Stomach (tissue), 9 donors: Measurements from ENCODE around the gene GIPC3. TPM values are rescaled to one million over a fixed set of nuclear protein-coding genes. Genes with fewer than 3 reads are reported as not detected.

Source experiments
- DNase-seq, 2 donors: peaks; one replicate each; pipeline versions ENCODE4 v3.0.0 to v3.0.0-alpha.2; 2013 to 2019
- H3K27ac ChIP-seq, 5 donors: fragments of 200-600 bp in 4 of 5; sonication (generic) in 4 of 5; one replicate each; pipeline ENCODE4 v1.5.1; 2013 to 2019; ENCODE audit warnings: mild to moderate bottlenecking in 1 of 5, moderate library complexity in 1 of 5
- H3K27me3 ChIP-seq, 3 donors: fragments of 200-600 bp; sonication (generic); one replicate each; pipeline ENCODE4 v1.5.1; 2017 to 2019; ENCODE audit warnings: mixed run types in 1 of 3
- H3K36me3 ChIP-seq, 4 donors: fragments of 200-600 bp; sonication (generic); 1 replicate in 3 of 4; 2 replicates in 1 of 4; pipeline ENCODE4 v1.5.1; 2016 to 2019
- H3K4me1 ChIP-seq, 4 donors: fragments of 200-600 bp; sonication (generic); one replicate each; pipeline ENCODE4 v1.5.1; 2016 to 2019
- H3K4me3 ChIP-seq, 4 donors: fragments of 200-600 bp; sonication (generic) in 3 of 4; one replicate each; pipeline ENCODE4 v1.5.1; 2016 to 2019; ENCODE audit warnings: mild to moderate bottlenecking in 1 of 4
- H3K9me3 ChIP-seq, 4 donors: fragments of 200-600 bp; sonication (generic); one replicate each; pipeline ENCODE4 v1.5.1; 2016 to 2019
- CTCF ChIP-seq, 7 experiments: fragments of 450-650 bp in 4 of 7; fragments of 200-600 bp in 3 of 7; sonication (generic) in 3 of 7; IDR thresholded peaks; one replicate each; pipeline ENCODE4 v1.5.1; 2016 to 2019; ENCODE audit warnings: antibody characterized with exemption in 7 of 7, control low read depth in 2 of 7, mild to moderate bottlenecking in 1 of 7
- EP300 ChIP-seq: sonication (generic); formaldehyde crosslinking; IDR thresholded peaks from one replicate; pipeline ENCODE4 v1.6.1; 2017; ENCODE audit warnings: antibody characterized with exemption
- POLR2A ChIP-seq, 4 donors: fragments of 450-650 bp; IDR thresholded peaks; one replicate each; pipeline ENCODE4 v1.6.1; 2016; ENCODE audit warnings: antibody characterized with exemption in 4 of 4, control low read depth in 2 of 4, mild to moderate bottlenecking in 1 of 4, moderate library complexity in 1 of 4
- POLR2AphosphoS5 ChIP-seq, 3 donors: sonication (generic); formaldehyde crosslinking; IDR thresholded peaks; one replicate each; pipeline ENCODE4 v1.6.1; 2016; ENCODE audit warnings: antibody characterized with exemption in 3 of 3
- WGBS, 5 donors: extraction: QIAGEN DNeasy Blood & Tissue Kit in 3 of 5; methylation state at CpG; one replicate each; pipeline versions ENCODE4 v1.1.5 to v1.1.7; 2013 to 2018; 5-methylcytosine and 5-hydroxymethylcytosine counted together
- intact Hi-C: fragments of 100-400 bp; cut with DNase I; formaldehyde crosslinking; loops from one replicate; pipeline ENCODE4 v1.15.1; 2023; ENCODE audit warnings: low total_unique reads
- polyA plus RNA-seq, 3 donors: library from polyadenylated mRNA; stranded (reverse); fragments of 200-250 nt; gene quantifications; one replicate each; pipeline ENCODE4 v1.2.3, GENCODE V29; 2013
- total RNA-seq, 5 donors: library from RNA; depleted of rRNA; stranded (reverse); fragments of >200 nt; gene quantifications; one replicate each; pipeline versions ENCODE4 v1.1.0 to v1.2.3, GENCODE V29; 2014 to 2016
- donor health status: healthy with polysubstance abuse.
- donor health status: Bipolar disorder and iron deficiency.
- donor health status: healthy.

GIPC3 gene
- total and polyA plus RNA-seq, 8 donors = 0.75 to 2.9 (median 1.5) TPM; not detected in 4

- Histone ChIP-seq H3K4me3 (peak overlapping the region in 1 of 4 donors; percentile 55), H3K4me1 (peaks cover 13 to 68% (median 55%) of the 10 kb centered on the region in 4 donors), H3K27me3 (peaks cover 0 to 31% (median 4%) of the 10 kb centered on the region in 3 donors), H3K36me3 (peaks cover 21 to 33% (median 31%) of the 10 kb centered on the region in 4 donors), H3K9me3 (no peaks in the 10 kb centered on the region), H3K27ac (peak overlapping the region; percentile 14 to 85 (median 75))
- intact Hi-C loops = no loop called here
- no peak for TF ChIP-seq CTCF (IDR thresholded peaks at IDR 0.05)
- DNase-seq = no peak
- 35 to 64% (median 61%) methylated on average over 3 of the region's 3 CpGs for WGBS, 5 donors
These were observed 22.9 kb downstream of the GIPC3 start for GRCh38 chr19:3608079-3608641.

- Histone ChIP-seq H3K9me3 (no peaks in the 10 kb centered on the region), H3K27me3 (peaks cover 0 to 31% (median 4%) of the 10 kb centered on the region in 3 donors), H3K4me3 (no peak overlapping the region), H3K27ac (peak overlapping the region; percentile 5 to 85 (median 75)), H3K36me3 (peaks cover 22 to 39% (median 37%) of the 10 kb centered on the region in 4 donors), H3K4me1 (peaks cover 13 to 68% (median 55%) of the 10 kb centered on the region in 4 donors)
- no peak for DNase-seq
- intact Hi-C loops = no loop called here
- TF ChIP-seq CTCF (IDR thresholded peaks at IDR 0.05) = no peak
- TF ChIP-seq POLR2A (IDR thresholded peaks at IDR 0.05) = no peak
- no peak for TF ChIP-seq EP300
- no peak for TF ChIP-seq POLR2AphosphoS5 (IDR thresholded peaks at IDR 0.05)
- whole genome bisulfite sequencing, 5 donors = 35 to 73% (median 66%) methylated on average over 9 to 21 of the region's 21 CpGs
These were observed 23.6 kb downstream of the GIPC3 start for GRCh38 chr19:3608750-3609322.

- peaks cover 22 to 49% (median 44%) of the 10 kb centered on the region in 4 donors for H3K36me3 ChIP-seq
- no peak overlapping the region for H3K4me3 ChIP-seq
- intact Hi-C loops = loop anchor here (10.0 kb wide), 1 partner anchor 65 kb away; no protein-coding TSS in a partner anchor
- H3K27ac ChIP-seq = peak overlapping the region in 3 of 5 donors; percentile 75 to 85 (median 76)
- no peaks in the 10 kb centered on the region for H3K9me3 ChIP-seq
- whole genome bisulfite sequencing, 5 donors = 70 to 81% (median 78%) methylated on average over 23 to 24 of the region's 24 CpGs
- peaks cover 0 to 25% (median 4%) of the 10 kb centered on the region in 3 donors for H3K27me3 ChIP-seq
- TF ChIP-seq POLR2A (IDR thresholded peaks at IDR 0.05) = no peak
- no peak for TF ChIP-seq POLR2AphosphoS5 (IDR thresholded peaks at IDR 0.05)
- TF ChIP-seq EP300 = no peak
- no peak for TF ChIP-seq CTCF (IDR thresholded peaks at IDR 0.05)
- H3K4me1 ChIP-seq = peaks cover 13 to 64% (median 49%) of the 10 kb centered on the region in 4 donors
- no peak for DNase-seq
These were observed 24.8 kb downstream of the GIPC3 start for GRCh38 chr19:3609779-3610719.
